ENCODE results near the gene SPTBN2. TPM values are rescaled to one million over a fixed set of nuclear protein-coding genes. Genes with fewer than 3 reads are reported as not detected.
"Not testable (repeated sequence)": the region's sequence is repeated elsewhere in the genome, so short reads cannot be mapped to it uniquely, and the experiment has no call there.

Gene SPTBN2
- total and polyA plus RNA-seq, 5 donors = 0.38 to 7.0 (median 3.1) TPM

- H3K4me1 ChIP-seq (ENCODE audit: control insufficient read depth, insufficient read depth, low read length); H3K27me3 ChIP-seq (ENCODE audit: control insufficient read depth, insufficient read depth); H3K9me3 ChIP-seq (ENCODE audit: control insufficient read depth, low read length); H3K27ac ChIP-seq (ENCODE audit: low read length); ATAC-seq; DNase-seq; H3K4me3 ChIP-seq (ENCODE audit: low read length); intact Hi-C loops (cut with DNase I): not testable (repeated sequence)
- WGBS = 95% methylated on average over 5 of the region's 5 CpGs
These were observed 4.8 kb downstream of the SPTBN2 start for GRCh38 chr11:66724167-66724566.

GRCh38 chr11:66723693-66724092 is 5.3 kb downstream of the SPTBN2 start:
- Histone ChIP-seq H3K4me3 (ENCODE audit: low read length) (no peak overlapping the region), H3K27ac (ENCODE audit: low read length) (no peak overlapping the region), H3K27me3 (ENCODE audit: control insufficient read depth, insufficient read depth) (no peaks in the 10 kb centered on the region), H3K9me3 (ENCODE audit: control insufficient read depth, low read length) (no peaks in the 10 kb centered on the region), H3K4me1 (ENCODE audit: control insufficient read depth, insufficient read depth, low read length) (peaks cover 4% of the 10 kb centered on the region)
- intact Hi-C loops (cut with DNase I) = no loop called here
- no peak for ATAC-seq
- DNase-seq = no peak
- WGBS = 95% methylated on average over 5 of the region's 5 CpGs

GRCh38 chr11:66722745-66723651 is 6.0 kb downstream of the SPTBN2 start:
- peaks cover 4% of the 10 kb centered on the region for H3K4me1 ChIP-seq (ENCODE audit: control insufficient read depth, insufficient read depth, low read length)
- ATAC-seq (no peak), DNase-seq (no peak)
- H3K4me3 ChIP-seq (ENCODE audit: low read length) = no peak overlapping the region
- H3K9me3 ChIP-seq (ENCODE audit: control insufficient read depth, low read length) = no peaks in the 10 kb centered on the region
- 94% methylated on average over 16 of the region's 16 CpGs for WGBS
- H3K27ac ChIP-seq (ENCODE audit: low read length) = no peak overlapping the region
- no peaks in the 10 kb centered on the region for H3K27me3 ChIP-seq (ENCODE audit: control insufficient read depth, insufficient read depth)
- intact Hi-C loops (cut with DNase I) = no loop called here

DNA sequence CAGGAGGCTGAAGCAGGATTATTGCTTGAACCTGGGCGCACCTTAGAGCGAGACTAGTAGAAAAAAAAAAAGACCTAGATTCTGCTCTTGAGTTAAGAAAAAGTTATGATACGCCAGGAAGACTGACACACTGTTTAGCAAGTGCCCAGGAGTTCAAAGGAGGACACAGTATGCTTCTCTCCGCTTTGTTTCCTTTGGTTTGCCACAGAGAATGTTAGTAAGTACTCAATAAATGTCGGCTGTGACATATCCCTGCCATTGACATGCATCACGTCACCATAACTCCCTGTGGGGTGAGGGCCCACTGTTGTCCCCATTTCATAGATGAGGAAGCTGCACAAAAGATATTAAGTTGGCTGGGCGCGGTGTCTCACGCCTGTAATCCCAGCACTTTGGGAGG is 7.1 kb downstream of the SPTBN2 start:
- H3K27ac ChIP-seq (ENCODE audit: low read length) = no peak overlapping the region
- no peak overlapping the region for H3K4me3 ChIP-seq (ENCODE audit: low read length)
- no peaks in the 10 kb centered on the region for H3K27me3 ChIP-seq (ENCODE audit: control insufficient read depth, insufficient read depth)
- no peaks in the 10 kb centered on the region for H3K9me3 ChIP-seq (ENCODE audit: control insufficient read depth, low read length)
- no peak for DNase-seq
- 98% methylated on average over 9 of the region's 9 CpGs for WGBS
- no peak for ATAC-seq
- H3K4me1 ChIP-seq (ENCODE audit: control insufficient read depth, insufficient read depth, low read length) = no peaks in the 10 kb centered on the region
- intact Hi-C loops (cut with DNase I) = no loop called here

GRCh38 chr11:66720899-66721470 is 8.0 kb downstream of the SPTBN2 start:
- Histone ChIP-seq H3K4me3 (ENCODE audit: low read length) (no peak overlapping the region), H3K9me3 (ENCODE audit: control insufficient read depth, low read length) (no peaks in the 10 kb centered on the region), H3K27me3 (ENCODE audit: control insufficient read depth, insufficient read depth) (no peaks in the 10 kb centered on the region), H3K4me1 (ENCODE audit: control insufficient read depth, insufficient read depth, low read length) (no peaks in the 10 kb centered on the region), H3K27ac (ENCODE audit: low read length) (no peak overlapping the region)
- ATAC-seq (no peak), DNase-seq (no peak)
- intact Hi-C loops (cut with DNase I) = no loop called here
- WGBS = 88% methylated on average over 13 of the region's 13 CpGs

DNA sequence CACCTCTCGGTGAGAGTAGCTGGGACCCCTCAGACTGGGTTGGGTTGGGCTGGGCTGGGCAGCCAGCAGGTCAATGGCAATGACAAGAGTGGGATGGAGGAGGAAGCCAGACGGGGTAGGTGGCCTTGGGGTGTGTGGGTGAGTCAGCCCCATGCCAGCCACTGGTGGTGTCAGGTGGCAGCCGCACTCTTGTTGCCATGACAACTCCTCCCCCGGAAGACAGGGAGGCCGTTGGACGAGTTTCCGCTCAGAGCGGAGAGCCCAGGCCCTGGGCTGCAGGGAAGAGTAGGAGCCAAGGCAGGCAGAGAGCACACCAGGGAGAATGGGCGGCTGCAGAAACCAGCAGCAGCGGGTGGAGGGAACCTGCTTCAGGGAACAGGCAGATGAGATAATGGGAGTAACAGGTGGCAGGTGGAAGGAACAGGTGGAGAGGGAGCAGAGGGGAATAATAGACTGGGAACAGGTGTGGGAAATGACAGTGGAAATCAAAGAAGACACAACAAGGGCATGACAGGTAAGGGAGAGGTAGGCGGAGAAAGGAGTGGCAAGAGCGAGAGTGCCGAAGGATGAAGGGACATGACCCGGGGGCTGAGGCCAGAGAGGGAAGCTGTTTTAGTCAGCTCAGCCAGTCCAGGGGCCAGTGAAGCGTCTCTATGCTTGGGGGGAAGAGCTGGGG is 8.7 kb downstream of the SPTBN2 start:
- H3K27me3 ChIP-seq (ENCODE audit: control insufficient read depth, insufficient read depth) = no peaks in the 10 kb centered on the region
- H3K4me3 ChIP-seq (ENCODE audit: low read length) = no peak overlapping the region
- WGBS = 81% methylated on average over 15 of the region's 15 CpGs
- H3K4me1 ChIP-seq (ENCODE audit: control insufficient read depth, insufficient read depth, low read length) = no peaks in the 10 kb centered on the region
- no peak overlapping the region for H3K27ac ChIP-seq (ENCODE audit: low read length)
- H3K9me3 ChIP-seq (ENCODE audit: control insufficient read depth, low read length) = no peaks in the 10 kb centered on the region
- ATAC-seq (no peak), DNase-seq (no peak)
- intact Hi-C loops (cut with DNase I) = no loop called here

DNA sequence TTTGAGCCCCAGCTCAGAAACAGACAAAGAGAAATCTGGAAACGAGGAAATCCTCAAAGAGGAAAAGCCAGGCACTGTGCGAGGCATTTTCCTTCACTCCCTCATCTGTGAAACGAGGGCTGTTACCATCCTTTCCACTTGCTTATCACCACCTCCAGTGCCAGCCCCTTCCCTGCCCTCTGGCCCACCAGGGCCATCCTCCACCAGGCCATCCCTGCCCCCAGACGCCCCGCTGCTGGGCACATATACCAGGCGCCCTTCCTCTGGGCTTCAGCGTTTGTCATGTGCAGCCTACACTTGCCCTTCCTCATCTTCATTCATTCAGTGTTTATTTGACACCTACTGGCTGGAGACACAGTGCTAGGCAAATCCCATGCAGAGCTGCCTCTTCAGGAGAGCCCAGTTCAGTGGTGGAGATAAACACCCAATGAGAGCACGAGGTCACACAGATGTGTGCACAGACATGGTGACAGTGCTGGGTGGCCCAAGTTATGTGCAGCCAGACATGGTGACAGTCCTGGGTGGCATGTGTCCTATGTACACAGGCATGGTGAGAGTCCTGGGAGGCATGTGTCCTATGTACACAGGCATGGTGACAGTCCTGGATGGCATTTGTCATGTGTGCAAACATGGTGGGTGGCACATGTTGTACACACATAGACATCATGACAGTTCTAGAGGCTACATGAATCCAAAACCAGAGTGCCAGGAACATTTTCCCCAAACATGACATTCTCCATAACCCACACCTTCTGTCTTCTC is 9.7 kb downstream of the SPTBN2 start:
- no peaks in the 10 kb centered on the region for H3K9me3 ChIP-seq (ENCODE audit: control insufficient read depth, low read length)
- H3K27ac ChIP-seq (ENCODE audit: low read length) = no peak overlapping the region
- intact Hi-C loops (cut with DNase I) = no loop called here
- no peaks in the 10 kb centered on the region for H3K27me3 ChIP-seq (ENCODE audit: control insufficient read depth, insufficient read depth)
- no peak overlapping the region for H3K4me3 ChIP-seq (ENCODE audit: low read length)
- WGBS = 80% methylated on average over 8 of the region's 8 CpGs
- no peaks in the 10 kb centered on the region for H3K4me1 ChIP-seq (ENCODE audit: control insufficient read depth, insufficient read depth, low read length)
- ATAC-seq (no peak), DNase-seq (no peak)

DNA sequence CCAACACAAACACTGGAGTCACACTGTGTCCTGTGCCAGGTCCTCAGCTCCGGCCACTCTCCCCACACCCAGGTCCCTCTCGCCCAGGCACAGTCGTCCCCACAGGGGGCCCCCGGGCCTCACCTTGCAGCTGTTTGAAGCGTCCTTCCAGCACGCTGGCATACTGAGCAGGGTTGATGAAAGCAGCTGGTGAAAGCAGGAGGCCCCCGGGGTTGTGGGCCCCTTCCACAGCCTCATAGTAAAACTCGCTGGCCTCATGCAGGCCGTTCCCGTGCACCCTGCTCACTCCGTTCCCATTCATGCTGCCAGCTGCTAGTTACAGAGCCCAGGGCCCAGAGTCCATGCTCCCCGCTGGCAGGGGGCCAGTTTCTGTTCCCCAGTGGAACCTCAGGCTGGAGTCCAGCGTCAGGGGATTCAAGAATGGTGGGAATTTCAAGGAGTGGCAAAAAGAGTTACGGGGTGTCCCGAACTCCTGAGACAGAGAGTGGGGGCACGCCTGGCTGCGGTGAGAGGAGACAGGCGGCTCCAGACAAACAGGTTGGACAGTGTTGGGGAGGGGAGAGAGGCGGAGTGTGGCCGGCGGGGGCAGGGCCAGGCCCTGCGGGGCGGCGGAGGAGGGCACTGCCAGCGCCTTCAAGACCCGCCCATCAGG is 10.6 kb downstream of the SPTBN2 start:
- DNase-seq (no peak), ATAC-seq (peak in 1 of 2 donors; percentile 15)
- no peaks in the 10 kb centered on the region for H3K9me3 ChIP-seq (ENCODE audit: control insufficient read depth, low read length)
- no peak overlapping the region for H3K4me3 ChIP-seq (ENCODE audit: low read length)
- no peaks in the 10 kb centered on the region for H3K4me1 ChIP-seq (ENCODE audit: control insufficient read depth, insufficient read depth, low read length)
- no peaks in the 10 kb centered on the region for H3K27me3 ChIP-seq (ENCODE audit: control insufficient read depth, insufficient read depth)
- H3K27ac ChIP-seq (ENCODE audit: low read length) = no peak overlapping the region
- WGBS = 71% methylated on average over 26 of the region's 26 CpGs
- intact Hi-C loops (cut with DNase I) = no loop called here

GRCh38 chr11:66717925-66718319 is 11.1 kb downstream of the SPTBN2 start:
- no peaks in the 10 kb centered on the region for H3K27me3 ChIP-seq (ENCODE audit: control insufficient read depth, insufficient read depth)
- no peaks in the 10 kb centered on the region for H3K4me1 ChIP-seq (ENCODE audit: control insufficient read depth, insufficient read depth, low read length)
- H3K4me3 ChIP-seq (ENCODE audit: low read length) = no peak overlapping the region
- H3K9me3 ChIP-seq (ENCODE audit: control insufficient read depth, low read length) = no peaks in the 10 kb centered on the region
- intact Hi-C loops (cut with DNase I) = no loop called here
- DNase-seq = no peak
- no peak for ATAC-seq
- no peak overlapping the region for H3K27ac ChIP-seq (ENCODE audit: low read length)
- 89% methylated on average over 14 of the region's 14 CpGs for WGBS

GRCh38 chr11:66716996-66717395 is 12.0 kb downstream of the SPTBN2 start:
- 85% methylated on average over 3 of the region's 3 CpGs for WGBS
- no peak for ATAC-seq

More at GRCh38 chr11:66716996-66717395, 12.0 kb downstream of the SPTBN2 start:
- no peak overlapping the region for H3K4me3 ChIP-seq (ENCODE audit: low read length)
- no peaks in the 10 kb centered on the region for H3K9me3 ChIP-seq (ENCODE audit: control insufficient read depth, low read length)
- H3K27me3 ChIP-seq (ENCODE audit: control insufficient read depth, insufficient read depth) = no peaks in the 10 kb centered on the region
- intact Hi-C loops (cut with DNase I) = no loop called here
- no peaks in the 10 kb centered on the region for H3K4me1 ChIP-seq (ENCODE audit: control insufficient read depth, insufficient read depth, low read length)
- no peak overlapping the region for H3K27ac ChIP-seq (ENCODE audit: low read length)
- no peak for DNase-seq

Data from right cardiac atrium (tissue), 5 donors.